WI38 (cell line): ENCODE measurements around the gene RBM7.

Experiments used
- H3K4me3 ChIP-seq: 2 replicates; pipeline ENCODE4 v1.5.1; 2011; ENCODE audit warnings: low read depth, mild to moderate bottlenecking, control low read depth, low read length
- CTCF ChIP-seq: IDR thresholded peaks from 2 replicates; pipeline ENCODE4 v1.5.1; 2012; ENCODE audit warnings: low read depth, mild to moderate bottlenecking, control low read depth, low read length

The RBM7 gene

GRCh38 chr11:114439229-114440120 is 39.0 kb downstream of the RBM7 start, which contains the start of gene REXO2:
Gene REXO2, plus strand, starts transcription at chr11:114439467. Its CDS starts 62 bp downstream, at chr11:114439529.
- H3K4me3 ChIP-seq = peak within 1 kb of the TSS; percentile 97
- TF ChIP-seq CTCF = no peak

DNA sequence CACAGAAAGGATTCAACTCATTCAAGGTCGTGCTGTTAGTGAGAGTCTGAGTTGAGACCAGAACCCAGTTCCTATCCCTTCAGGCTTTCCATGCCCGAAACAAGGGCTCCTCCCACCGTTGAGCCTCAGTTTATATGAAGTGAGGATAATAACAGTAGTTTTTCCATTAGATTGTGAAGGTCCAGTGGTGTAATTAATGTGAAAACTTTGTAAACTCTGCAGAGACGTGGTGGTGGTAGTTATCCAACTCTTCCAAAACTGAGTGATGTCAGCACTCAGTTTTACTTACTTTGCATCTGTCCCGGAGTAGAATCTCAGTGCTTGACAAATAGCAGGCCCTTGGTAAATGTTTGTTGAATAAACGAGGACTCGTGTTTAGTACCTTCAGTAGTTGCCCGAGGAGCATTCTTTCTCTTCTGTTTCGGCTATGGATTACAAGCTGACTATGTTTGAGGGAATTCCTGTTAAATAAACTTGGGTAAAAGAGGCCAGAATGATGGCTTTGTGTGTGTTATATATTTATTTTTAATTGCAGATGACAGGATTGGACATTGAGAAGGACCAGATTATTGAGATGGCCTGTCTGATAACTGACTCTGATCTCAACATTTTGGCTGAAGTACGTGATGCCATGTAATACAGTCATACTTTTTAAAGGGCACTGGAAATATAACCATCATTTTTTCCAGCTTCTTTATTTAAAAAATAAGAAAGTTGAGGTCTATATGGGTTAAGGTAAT is 39.8 kb downstream of the RBM7 start:
- no peak for TF ChIP-seq CTCF
- H3K4me3 ChIP-seq = peak overlapping the region; percentile 97

- H3K4me3 ChIP-seq = peak overlapping the region; percentile 97
- TF ChIP-seq CTCF = no peak
These were observed 40.7 kb downstream of the RBM7 start for GRCh38 chr11:114440971-114441763.

DNA sequence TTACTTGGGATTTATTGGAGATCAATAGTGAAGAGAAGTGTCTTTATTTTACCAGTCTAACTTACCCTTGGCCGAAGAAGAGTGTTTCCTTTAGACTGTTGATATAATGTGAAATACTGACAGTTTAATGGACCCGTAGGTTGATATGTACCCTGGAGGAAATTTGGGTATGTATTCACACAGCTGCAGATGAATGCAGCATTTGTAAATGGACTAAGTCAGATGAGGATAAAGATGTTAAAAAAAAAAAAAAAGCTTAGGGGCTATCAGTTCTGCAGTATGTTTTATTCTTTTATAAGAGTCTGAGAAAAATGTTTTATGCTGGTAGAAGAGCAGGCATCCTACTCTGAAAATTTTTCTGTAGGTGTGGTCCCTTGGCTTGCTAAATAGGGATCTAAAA is 41.5 kb downstream of the RBM7 start:
- TF ChIP-seq CTCF = no peak
- no peak overlapping the region for H3K4me3 ChIP-seq

DNA sequence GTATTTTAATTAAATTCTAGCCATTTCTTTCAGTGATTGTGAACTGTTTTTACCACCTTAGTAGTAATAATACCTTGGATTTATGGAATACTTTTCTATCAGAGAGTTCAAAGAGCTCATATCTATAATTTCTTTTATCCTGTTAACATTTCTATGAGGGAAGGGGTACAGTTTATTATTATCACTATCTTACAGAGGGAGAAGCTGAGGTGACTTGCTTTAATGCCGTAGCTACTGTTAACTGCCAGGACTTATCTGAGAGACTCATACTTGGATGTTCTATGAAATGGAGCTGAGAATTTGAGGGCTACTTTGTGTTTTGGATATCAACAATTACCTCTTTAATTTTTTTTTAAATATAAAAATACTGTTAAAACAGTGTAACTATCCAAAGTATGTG is 42.1 kb downstream of the RBM7 start:
- no peak overlapping the region for H3K4me3 ChIP-seq
- TF ChIP-seq CTCF = no peak

DNA sequence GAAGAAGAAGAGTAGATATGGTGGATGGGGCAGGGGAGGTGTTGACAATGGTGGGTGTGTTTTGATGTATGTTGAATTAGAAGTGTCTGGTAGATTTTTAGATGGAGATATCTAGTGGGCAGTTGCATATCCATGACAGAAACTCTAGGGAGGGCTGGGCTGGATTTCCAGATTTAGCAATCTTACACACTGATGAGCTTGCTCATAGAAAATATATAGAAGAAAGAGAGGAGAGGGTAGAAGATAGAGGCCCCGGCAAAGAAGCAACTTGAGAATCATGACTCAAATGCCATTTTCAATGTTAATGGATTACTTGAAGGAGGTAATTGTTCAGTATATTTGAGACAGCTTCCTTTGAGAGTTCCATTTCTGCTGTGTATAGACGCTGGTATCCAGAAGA is 47.0 kb downstream of the RBM7 start:
- TF ChIP-seq CTCF = no peak
- no peak overlapping the region for H3K4me3 ChIP-seq
